DOHH2 (cell line): ENCODE measurements around the gene GRIK2.

Source experiments
- H3F3A ChIP-seq: fragments of 200-600 bp; sonication (generic), shearing (Covaris generic); 2 replicates; pipeline ENCODE4 v1.6.0; 2016; ENCODE audit warnings: antibody characterized with exemption, mild to moderate bottlenecking; ENCODE audit not compliant: control insufficient read depth, insufficient read depth
- H3K27ac ChIP-seq: fragments of 200-600 bp; sonication (generic); 2 replicates; pipeline ENCODE4 v1.5.1; 2014; ENCODE audit warnings: low read depth, mild to moderate bottlenecking, low read length, moderate library complexity
- H3K27me3 ChIP-seq: fragments of 200-600 bp; sonication (generic); 2 replicates; pipeline ENCODE4 v1.6.1; 2014; ENCODE audit warnings: mild to moderate bottlenecking, low read length, mixed read lengths; ENCODE audit not compliant: control insufficient read depth
- H3K36me3 ChIP-seq: fragments of 200-600 bp; sonication (generic); 2 replicates; pipeline ENCODE4 v1.6.1; 2014; ENCODE audit warnings: mild to moderate bottlenecking, low read length, moderate library complexity, mixed read lengths; ENCODE audit not compliant: control insufficient read depth
- H3K4me1 ChIP-seq: fragments of 200-600 bp; sonication (generic); 2 replicates; pipeline ENCODE4 v1.6.1; 2014; ENCODE audit warnings: mild to moderate bottlenecking, low read length, mixed read lengths; ENCODE audit not compliant: control insufficient read depth
- H3K4me2 ChIP-seq: fragments of 200-600 bp; sonication (generic); 2 replicates; pipeline ENCODE4 v1.6.0; 2014; ENCODE audit warnings: mild to moderate bottlenecking, low read length, moderate library complexity
- H3K4me3 ChIP-seq: fragments of 200-600 bp; sonication (generic); 2 replicates; pipeline ENCODE4 v1.5.1; 2014; ENCODE audit warnings: mild to moderate bottlenecking, low read length, mixed read lengths
- H3K79me2 ChIP-seq: fragments of 200-600 bp; sonication (generic); 2 replicates; pipeline ENCODE4 v1.6.1; 2014; ENCODE audit warnings: mild to moderate bottlenecking, low read length, mixed read lengths; ENCODE audit not compliant: control insufficient read depth
- H3K9me2 ChIP-seq: fragments of 200-600 bp; sonication (generic); replicated peaks from 2 replicates; pipeline ENCODE4 v1.6.1; 2014; ENCODE audit warnings: mild to moderate bottlenecking, low read length, mixed read lengths; ENCODE audit not compliant: control insufficient read depth
- H3K9me3 ChIP-seq: fragments of 200-600 bp; sonication (generic); 2 replicates; pipeline ENCODE4 v1.6.1; 2014; ENCODE audit warnings: antibody characterized with exemption, low read length, mixed read lengths; ENCODE audit not compliant: control insufficient read depth, insufficient read depth
- H4K20me1 ChIP-seq: fragments of 200-600 bp; sonication (generic); 2 replicates; pipeline ENCODE4 v1.6.0; 2014; ENCODE audit warnings: low read depth, mild to moderate bottlenecking, antibody characterized with exemption, low read length, moderate library complexity; ENCODE audit not compliant: control insufficient read depth, insufficient read depth
- EZH2phosphoT487 ChIP-seq: fragments of 200-600 bp; sonication (generic); IDR thresholded peaks from 2 replicates; pipeline ENCODE4 v1.6.1; 2017; ENCODE audit warnings: borderline replicate concordance, mild to moderate bottlenecking, antibody characterized with exemption, low read length, moderate library complexity, mixed read lengths
- TF ChIP-seq, protein P1 (sequence below): fragments of 200-600 bp; sonication (generic); IDR thresholded peaks from one replicate; pipeline ENCODE4 v1.5.1; 2014; ENCODE audit warnings: antibody characterized with exemption, mild to moderate bottlenecking, low read depth, low read length; ENCODE audit not compliant: poor library complexity, severe bottlenecking

GRIK2 gene

DNA sequence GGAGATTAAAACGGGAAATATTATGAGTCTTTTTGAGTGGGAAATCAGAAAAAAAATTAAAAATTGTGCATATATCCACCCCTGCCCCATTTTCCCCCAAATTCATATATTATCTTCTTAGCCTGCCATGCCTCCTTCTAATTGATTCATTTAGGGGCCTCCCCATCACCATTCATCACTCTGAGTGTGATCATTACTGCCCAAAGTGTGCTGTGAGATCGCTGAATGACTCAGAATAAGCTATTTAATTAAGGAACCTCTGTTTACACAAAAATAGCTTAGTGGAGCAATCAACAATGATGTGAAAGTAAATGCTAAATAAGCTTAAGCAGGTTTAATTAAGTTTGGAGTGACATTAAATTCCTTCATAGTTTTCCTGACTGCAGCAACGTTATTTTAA lies 645.5 kb downstream of the GRIK2 start:
- H3K4me2 ChIP-seq = no peak overlapping the region
- no peak overlapping the region for H3K4me3 ChIP-seq
- H3K36me3 ChIP-seq = no peaks in the 10 kb centered on the region
- no peaks in the 10 kb centered on the region for H3K4me1 ChIP-seq
- H3K9me2 ChIP-seq = no peaks in the 10 kb centered on the region
- no peaks in the 10 kb centered on the region for H3K79me2 ChIP-seq
- H3F3A ChIP-seq = no peaks in the 10 kb centered on the region
- H4K20me1 ChIP-seq = no peaks in the 10 kb centered on the region
- H3K27me3 ChIP-seq = no peaks in the 10 kb centered on the region
- TF ChIP-seq, protein P1, sequence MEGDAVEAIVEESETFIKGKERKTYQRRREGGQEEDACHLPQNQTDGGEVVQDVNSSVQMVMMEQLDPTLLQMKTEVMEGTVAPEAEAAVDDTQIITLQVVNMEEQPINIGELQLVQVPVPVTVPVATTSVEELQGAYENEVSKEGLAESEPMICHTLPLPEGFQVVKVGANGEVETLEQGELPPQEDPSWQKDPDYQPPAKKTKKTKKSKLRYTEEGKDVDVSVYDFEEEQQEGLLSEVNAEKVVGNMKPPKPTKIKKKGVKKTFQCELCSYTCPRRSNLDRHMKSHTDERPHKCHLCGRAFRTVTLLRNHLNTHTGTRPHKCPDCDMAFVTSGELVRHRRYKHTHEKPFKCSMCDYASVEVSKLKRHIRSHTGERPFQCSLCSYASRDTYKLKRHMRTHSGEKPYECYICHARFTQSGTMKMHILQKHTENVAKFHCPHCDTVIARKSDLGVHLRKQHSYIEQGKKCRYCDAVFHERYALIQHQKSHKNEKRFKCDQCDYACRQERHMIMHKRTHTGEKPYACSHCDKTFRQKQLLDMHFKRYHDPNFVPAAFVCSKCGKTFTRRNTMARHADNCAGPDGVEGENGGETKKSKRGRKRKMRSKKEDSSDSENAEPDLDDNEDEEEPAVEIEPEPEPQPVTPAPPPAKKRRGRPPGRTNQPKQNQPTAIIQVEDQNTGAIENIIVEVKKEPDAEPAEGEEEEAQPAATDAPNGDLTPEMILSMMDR = no peak
- no peak for TF ChIP-seq EZH2phosphoT487
- no peak overlapping the region for H3K27ac ChIP-seq
- H3K9me3 ChIP-seq = no peaks in the 10 kb centered on the region; the same call in 1 of the 2 replicates

DNA sequence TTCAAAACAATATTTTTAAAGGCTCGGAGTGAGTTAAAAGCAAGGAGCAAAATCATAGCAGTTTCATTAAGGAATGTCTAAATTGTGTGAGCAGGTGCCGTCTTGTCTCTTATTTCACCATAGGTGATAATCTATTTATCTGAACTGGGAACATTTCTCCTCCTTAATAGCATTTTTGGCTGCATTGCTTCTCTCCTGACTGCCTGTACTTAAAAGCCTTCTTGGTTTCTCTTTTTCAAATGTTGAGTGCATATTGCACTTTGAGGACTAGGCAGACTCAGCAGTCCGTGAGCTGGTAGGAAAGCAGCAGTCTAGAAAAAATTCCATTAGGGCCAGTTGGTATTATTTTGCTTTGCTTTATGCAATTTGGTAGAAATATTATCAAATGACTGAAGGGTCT lies 645.9 kb downstream of the GRIK2 start:
- Histone ChIP-seq H3K4me2 (no peak overlapping the region), H3K79me2 (no peaks in the 10 kb centered on the region), H3K27me3 (no peaks in the 10 kb centered on the region), H3K4me3 (no peak overlapping the region), H3K27ac (no peak overlapping the region), H3K9me3 (no peaks in the 10 kb centered on the region; the same call in 1 of the 2 replicates), H3K9me2 (no peaks in the 10 kb centered on the region), H4K20me1 (no peaks in the 10 kb centered on the region), H3F3A (no peaks in the 10 kb centered on the region), H3K36me3 (no peaks in the 10 kb centered on the region), H3K4me1 (no peaks in the 10 kb centered on the region)
- no peak for TF ChIP-seq EZH2phosphoT487
- TF ChIP-seq, protein P1 = no peak

DNA sequence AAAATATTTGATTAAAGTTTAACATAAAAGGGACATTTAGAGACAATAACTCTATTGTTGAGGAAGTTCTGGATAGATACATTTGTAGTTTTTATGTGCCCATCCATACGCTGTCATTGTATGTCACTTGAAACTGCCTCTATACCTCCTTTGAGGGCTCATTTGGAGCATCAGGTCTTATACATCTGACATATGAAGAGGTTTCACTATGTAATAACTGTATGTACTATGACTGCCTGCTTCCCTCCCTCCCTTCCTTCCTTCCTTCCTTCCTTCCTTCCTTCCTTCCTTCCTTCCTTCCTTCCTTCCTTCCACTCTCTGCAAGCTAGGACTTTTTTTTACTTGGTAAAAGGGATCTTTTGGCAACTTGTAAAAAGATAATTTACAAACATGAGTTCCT lies 657.5 kb downstream of the GRIK2 start:
- no peaks in the 10 kb centered on the region for H3K79me2 ChIP-seq
- H3K9me3 ChIP-seq = no peaks in the 10 kb centered on the region
- H3F3A ChIP-seq = no peaks in the 10 kb centered on the region
- no peak overlapping the region for H3K27ac ChIP-seq
- no peak overlapping the region for H3K4me2 ChIP-seq
- no peaks in the 10 kb centered on the region for H4K20me1 ChIP-seq
- no peaks in the 10 kb centered on the region for H3K36me3 ChIP-seq
- TF ChIP-seq EZH2phosphoT487 = no peak
- no peak overlapping the region for H3K4me3 ChIP-seq
- H3K27me3 ChIP-seq = no peaks in the 10 kb centered on the region
- H3K9me2 ChIP-seq = no peaks in the 10 kb centered on the region
- no peaks in the 10 kb centered on the region for H3K4me1 ChIP-seq

DNA sequence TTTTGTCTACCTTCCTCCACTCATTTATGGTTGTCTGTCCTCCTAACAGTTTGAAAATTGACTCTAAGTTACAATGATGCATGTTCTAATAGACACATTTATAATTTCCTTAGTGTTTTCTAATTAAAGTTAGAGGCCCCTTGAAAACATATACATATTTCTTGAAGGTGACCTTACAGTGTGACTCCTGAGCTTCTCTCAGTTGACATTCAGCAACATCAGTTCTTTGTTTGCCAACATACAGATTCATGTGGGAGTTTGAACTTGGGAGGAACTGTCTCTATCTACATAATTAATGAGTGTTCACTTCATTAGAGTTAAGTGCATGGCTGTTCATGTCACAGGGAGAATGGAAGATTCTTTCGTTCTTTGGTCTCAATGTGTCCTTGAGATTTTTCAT lies 658.2 kb downstream of the GRIK2 start:
- Histone ChIP-seq H3K9me3 (no peaks in the 10 kb centered on the region), H3K4me3 (no peak overlapping the region), H3K4me1 (no peaks in the 10 kb centered on the region), H4K20me1 (no peaks in the 10 kb centered on the region), H3K4me2 (no peak overlapping the region), H3K27me3 (no peaks in the 10 kb centered on the region), H3K9me2 (no peaks in the 10 kb centered on the region), H3F3A (no peaks in the 10 kb centered on the region), H3K79me2 (no peaks in the 10 kb centered on the region), H3K36me3 (no peaks in the 10 kb centered on the region), H3K27ac (no peak overlapping the region)
- TF ChIP-seq EZH2phosphoT487 = no peak
- TF ChIP-seq, protein P1 = no peak
